HepG2 (cell line): ENCODE measurements around the gene MAMDC2. TPM values are rescaled to one million over a fixed set of nuclear protein-coding genes. Genes with fewer than 3 reads are reported as not detected.

Source experiments
- ATAC-seq: fragments of 200-7000 bp; cut with Tn5 transposase; 3 replicates; pipeline ENCODE4 v1.9.1; 2020; ENCODE audit warnings: mild to moderate bottlenecking, moderate library complexity
- BruUV-seq: library from RNA; stranded (reverse); fragments of 400-500 nt; replicated peaks from 2 replicates; lab custom pipeline; 2021; lab: Mats Ljungman, UMichigan
- CTCF ChIA-PET: fragments of 300-600 bp; formaldehyde crosslinking; extraction: SDS; loops from one replicate; lab custom pipeline; 2021; ENCODE audit warnings: low total read pairs, inconsistent platforms, low intra/inter-chr PET ratio; lab: Yijun Ruan, JAX
- POLR2A ChIA-PET: fragments of 350-600 bp; sonication (Branson Sonifier 250); formaldehyde crosslinking; loops from one replicate; lab custom pipeline; 2020; ENCODE audit warnings: antibody characterized with exemption, inconsistent platforms; lab: Yijun Ruan, JAX
- DNase-seq: peaks from one replicate; pipeline ENCODE4 v3.0.0-alpha.2; 2015; ENCODE audit warnings: low spot score
- FAIRE-seq: peaks from 3 replicates; lab custom pipeline; 2011; peaks lifted over from hg19 to GRCh38; lab: Jason Lieb, UNC
- H2AFZ ChIP-seq: one replicate; pipeline ENCODE4 v1.6.1; 2011; ENCODE audit warnings: low read length, inconsistent platforms
- H3K27ac ChIP-seq: fragments of 300-600 bp; 3 replicates; pipeline ENCODE4 v1.8.0; 2011; ENCODE audit warnings: mixed run types, mild to moderate bottlenecking, mixed read lengths, low read length, inconsistent platforms; ENCODE audit not compliant: insufficient read depth; ENCODE audit errors: extremely low read length
- H3K27me3 ChIP-seq, 2 experiments: fragments of 200-600 bp in 1 of 2; 2 replicates in 1 of 2; 3 replicates in 1 of 2; pipeline versions ENCODE4 v1.6.0 to v1.8.0; 2011; ENCODE audit warnings: low read length in 2 of 2, mild to moderate bottlenecking in 2 of 2, moderate library complexity in 2 of 2, inconsistent platforms in 1 of 2; ENCODE audit not compliant: insufficient read depth in 2 of 2, control insufficient read depth in 1 of 2
- H3K36me3 ChIP-seq, 2 experiments: fragments of 200-600 bp in 1 of 2; replicated peaks in 1 of 2; 2 replicates in 1 of 2; 3 replicates in 1 of 2; pipeline versions ENCODE4 v1.5.1 to v1.8.0; 2011; ENCODE audit warnings: low read length in 2 of 2, inconsistent platforms in 1 of 2; ENCODE audit not compliant: insufficient read depth in 2 of 2, control insufficient read depth in 1 of 2
- H3K4me1 ChIP-seq: 2 replicates; pipeline ENCODE4 v1.5.1; 2012; ENCODE audit warnings: low read length, inconsistent platforms; ENCODE audit not compliant: insufficient read depth
- H3K4me2 ChIP-seq: 2 replicates; pipeline ENCODE4 v1.6.0; 2011; ENCODE audit warnings: low read depth, low read length, inconsistent platforms
- H3K4me3 ChIP-seq, 3 experiments: fragments of 200-600 bp in 1 of 3; sonication (generic), shearing (Covaris generic) in 1 of 3; replicated peaks in 1 of 3; 2 replicates each; pipeline ENCODE4 v1.5.1; 2011 to 2016; ENCODE audit warnings: low read length in 3 of 3, inconsistent platforms in 2 of 3, low read depth in 2 of 3, mild to moderate bottlenecking in 2 of 3, control low read depth in 1 of 3, mixed read lengths in 1 of 3; ENCODE audit not compliant: insufficient read depth in 1 of 3
- H3K79me2 ChIP-seq: one replicate; pipeline ENCODE4 v1.6.1; 2011; ENCODE audit warnings: low read length, inconsistent platforms; ENCODE audit not compliant: insufficient read depth
- H3K9ac ChIP-seq: 2 replicates; pipeline ENCODE4 v1.6.0; 2011; ENCODE audit warnings: mild to moderate bottlenecking, low read depth, low read length, inconsistent platforms; ENCODE audit not compliant: insufficient read depth
- H3K9me3 ChIP-seq: 2 replicates; pipeline ENCODE4 v1.5.1; 2012; ENCODE audit warnings: mild to moderate bottlenecking, low read length
- H4K20me1 ChIP-seq: 2 replicates; pipeline ENCODE4 v1.6.0; 2011; ENCODE audit warnings: inconsistent platforms, mild to moderate bottlenecking, low read length, moderate library complexity; ENCODE audit not compliant: insufficient read depth
- NFKBIZ ChIP-seq: IDR thresholded peaks from 2 replicates; pipeline ENCODE4 v1.6.1; 2018; ENCODE audit warnings: missing genetic modification reagents, missing compliant biosample characterization
- SCMH1 ChIP-seq: sonication (generic); formaldehyde crosslinking; IDR thresholded peaks from 2 replicates; pipeline ENCODE4 v1.9.0; 2021; ENCODE audit warnings: missing genetic modification reagents, mild to moderate bottlenecking, borderline replicate concordance
- SRSF1 ChIP-seq: fragments of 200-400 bp; formaldehyde crosslinking; optimal IDR thresholded peaks from 2 replicates; pipeline ENCODE3; 2017; ENCODE audit warnings: mild to moderate bottlenecking, low read depth, low read length, moderate library complexity
- ZNF547 ChIP-seq: sonication (generic); formaldehyde crosslinking; IDR thresholded peaks from 2 replicates; pipeline ENCODE4 v1.5.1; 2020; ENCODE audit warnings: mild to moderate bottlenecking, missing genetic modification reagents
- ZNF562 ChIP-seq: sonication (generic); formaldehyde crosslinking; IDR thresholded peaks from 2 replicates; pipeline ENCODE4 v1.8.0; 2022; ENCODE audit warnings: missing genetic modification reagents, borderline replicate concordance
- ZNF816 ChIP-seq: sonication (generic); formaldehyde crosslinking; IDR thresholded peaks from 2 replicates; pipeline ENCODE4 v1.8.0; 2022; ENCODE audit warnings: missing genetic modification reagents, mild to moderate bottlenecking, borderline replicate concordance
- WGBS: methylation state at CpG from one replicate; pipeline ENCODE4 v1.1.6; 2017; ENCODE audit warnings: low lambda C conversion rate; 5-methylcytosine and 5-hydroxymethylcytosine counted together
- in situ Hi-C: cut with HindIII; loops from 2 replicates; pipeline ENCODE4 v1.10.0; 2017; ENCODE audit warnings: low pct_unique_long_range_greater_than_20kb; ENCODE audit not compliant: extremely low pct_ligation_motif_present
- intact Hi-C: fragments of 100-400 bp; cut with micrococcal nuclease; formaldehyde crosslinking; loops from one replicate; pipeline ENCODE4 v1.10.0; 2022; ENCODE audit not compliant: unreplicated experiment
- polyA plus RNA-seq, 8 experiments: library from polyadenylated mRNA; depleted of rRNA in 3 of 8; stranded (reverse) in 7 of 8; unstranded in 1 of 8; fragments of >200 nt; fragmentation: Illumina TruSeq in 4 of 8; extraction: Trizol in 4 of 8; gene quantifications; 2 replicates each; pipeline versions ENCODE4 v1.2.1 to v1.2.3, GENCODE V29; 2011 to 2016; ENCODE audit warnings: low read depth in 4 of 8, missing spikeins in 1 of 8, mixed read lengths in 1 of 8; ENCODE audit not compliant: insufficient read depth in 1 of 8
- total RNA-seq, 5 experiments: library from RNA; depleted of rRNA; stranded (reverse); fragments of >200 nt; fragmentation: Illumina TruSeq; extraction: Trizol; gene quantifications; 2 replicates each; pipeline ENCODE4 v1.2.3, GENCODE V29; 2016; ENCODE audit warnings: low read depth in 1 of 5
- TF ChIP-seq, protein P1 (sequence below): sonication (generic); formaldehyde crosslinking; IDR thresholded peaks from 2 replicates; pipeline ENCODE4 v1.5.1; 2020; ENCODE audit warnings: missing genetic modification reagents, mild to moderate bottlenecking, borderline replicate concordance
- TF ChIP-seq, protein P2 (sequence below): sonication (generic); formaldehyde crosslinking; IDR thresholded peaks from 2 replicates; pipeline ENCODE4 v1.4.0; 2020; ENCODE audit warnings: missing genetic modification reagents, borderline replicate concordance
- TF ChIP-seq, protein P3 (sequence below): sonication (generic); formaldehyde crosslinking; IDR thresholded peaks from 2 replicates; pipeline ENCODE4 v1.4.0; 2020; ENCODE audit warnings: mild to moderate bottlenecking, missing genetic modification reagents

Gene MAMDC2
- total and polyA plus RNA-seq, 2 of the 13 experiments (the other 11 are each of a cell fraction or from before 2014, with no cell fraction given), result not detected

- H3K27me3 ChIP-seq, result peaks cover 0 to 1% of the 10 kb centered on the region in 2 experiments; a peak in 1 of 5 replicates
- in situ Hi-C loops, result no loop called here
- ChIA-PET CTCF (no interaction called here), POLR2A (no interaction called here)
- no peaks in the 10 kb centered on the region for H3K4me1 ChIP-seq
- H3K79me2 ChIP-seq, result no peaks in the 10 kb centered on the region
- WGBS, result 5% methylated on average over 2 of the region's 2 CpGs
- BruUV-seq, result no TSS peak
- DNase-seq (no peak), FAIRE-seq (no peak), ATAC-seq (no peak)
- no peak overlapping the region for H3K4me2 ChIP-seq
- H3K4me3 ChIP-seq, result no peak overlapping the region
- intact Hi-C loops, result no loop called here
- no peaks in the 10 kb centered on the region for H4K20me1 ChIP-seq
- H3K9me3 ChIP-seq, result no peaks in the 10 kb centered on the region
- H3K9ac ChIP-seq, result no peak overlapping the region
- H3K36me3 ChIP-seq, result no peaks in the 10 kb centered on the region
- no peak overlapping the region for H3K27ac ChIP-seq
- TF ChIP-seq ZNF547 (CRISPR knock-in tag) (no peak), ZNF562 (no peak)
- no peak overlapping the region for H2AFZ ChIP-seq
Measured at GRCh38 chr9:70003901-70004714, 39.5 kb upstream of the MAMDC2 start.

DNA sequence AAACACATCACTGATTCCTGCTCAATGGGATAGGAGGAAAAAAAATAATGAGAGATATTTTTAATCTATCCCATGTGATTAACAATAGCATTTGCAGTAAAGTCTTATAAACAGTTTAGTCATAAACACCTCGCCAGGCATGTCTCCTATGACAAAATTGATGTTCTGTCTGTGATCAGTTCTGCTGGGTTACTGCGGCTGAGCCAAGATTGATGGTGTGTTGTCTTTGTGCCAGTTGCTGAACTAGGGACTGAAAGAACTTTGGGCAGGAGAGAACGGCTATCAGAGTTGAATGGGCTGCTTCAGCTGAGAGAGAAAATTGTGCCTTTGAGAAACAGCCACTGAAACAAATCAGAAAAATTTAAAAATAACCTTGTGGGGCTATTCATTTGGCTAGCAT is 37.3 kb upstream of the MAMDC2 start:
- Histone ChIP-seq H3K9ac (no peak overlapping the region), H3K4me1 (peaks cover 7% of the 10 kb centered on the region), H4K20me1 (no peaks in the 10 kb centered on the region), H3K4me3 (no peak overlapping the region), H2AFZ (no peak overlapping the region), H3K79me2 (no peaks in the 10 kb centered on the region), H3K36me3 (no peaks in the 10 kb centered on the region), H3K9me3 (no peaks in the 10 kb centered on the region), H3K27me3 (peaks cover 0 to 1% of the 10 kb centered on the region in 2 experiments; a peak in 1 of 5 replicates), H3K4me2 (no peak overlapping the region), H3K27ac (no peak overlapping the region)
- intact Hi-C loops, result no loop called here
- ChIA-PET CTCF (no interaction called here), POLR2A (no interaction called here)
- WGBS, result 20% methylated on average over 3 of the region's 3 CpGs
- ATAC-seq (no peak), DNase-seq (no peak), FAIRE-seq (no peak)
- TF ChIP-seq, protein P1, sequence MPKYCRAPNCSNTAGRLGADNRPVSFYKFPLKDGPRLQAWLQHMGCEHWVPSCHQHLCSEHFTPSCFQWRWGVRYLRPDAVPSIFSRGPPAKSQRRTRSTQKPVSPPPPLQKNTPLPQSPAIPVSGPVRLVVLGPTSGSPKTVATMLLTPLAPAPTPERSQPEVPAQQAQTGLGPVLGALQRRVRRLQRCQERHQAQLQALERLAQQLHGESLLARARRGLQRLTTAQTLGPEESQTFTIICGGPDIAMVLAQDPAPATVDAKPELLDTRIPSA (CRISPR knock-in tag), result no peak
- TF ChIP-seq SRSF1, result no peak
- no peak for TF ChIP-seq SCMH1 (CRISPR knock-in tag)
- TF ChIP-seq, protein P2, sequence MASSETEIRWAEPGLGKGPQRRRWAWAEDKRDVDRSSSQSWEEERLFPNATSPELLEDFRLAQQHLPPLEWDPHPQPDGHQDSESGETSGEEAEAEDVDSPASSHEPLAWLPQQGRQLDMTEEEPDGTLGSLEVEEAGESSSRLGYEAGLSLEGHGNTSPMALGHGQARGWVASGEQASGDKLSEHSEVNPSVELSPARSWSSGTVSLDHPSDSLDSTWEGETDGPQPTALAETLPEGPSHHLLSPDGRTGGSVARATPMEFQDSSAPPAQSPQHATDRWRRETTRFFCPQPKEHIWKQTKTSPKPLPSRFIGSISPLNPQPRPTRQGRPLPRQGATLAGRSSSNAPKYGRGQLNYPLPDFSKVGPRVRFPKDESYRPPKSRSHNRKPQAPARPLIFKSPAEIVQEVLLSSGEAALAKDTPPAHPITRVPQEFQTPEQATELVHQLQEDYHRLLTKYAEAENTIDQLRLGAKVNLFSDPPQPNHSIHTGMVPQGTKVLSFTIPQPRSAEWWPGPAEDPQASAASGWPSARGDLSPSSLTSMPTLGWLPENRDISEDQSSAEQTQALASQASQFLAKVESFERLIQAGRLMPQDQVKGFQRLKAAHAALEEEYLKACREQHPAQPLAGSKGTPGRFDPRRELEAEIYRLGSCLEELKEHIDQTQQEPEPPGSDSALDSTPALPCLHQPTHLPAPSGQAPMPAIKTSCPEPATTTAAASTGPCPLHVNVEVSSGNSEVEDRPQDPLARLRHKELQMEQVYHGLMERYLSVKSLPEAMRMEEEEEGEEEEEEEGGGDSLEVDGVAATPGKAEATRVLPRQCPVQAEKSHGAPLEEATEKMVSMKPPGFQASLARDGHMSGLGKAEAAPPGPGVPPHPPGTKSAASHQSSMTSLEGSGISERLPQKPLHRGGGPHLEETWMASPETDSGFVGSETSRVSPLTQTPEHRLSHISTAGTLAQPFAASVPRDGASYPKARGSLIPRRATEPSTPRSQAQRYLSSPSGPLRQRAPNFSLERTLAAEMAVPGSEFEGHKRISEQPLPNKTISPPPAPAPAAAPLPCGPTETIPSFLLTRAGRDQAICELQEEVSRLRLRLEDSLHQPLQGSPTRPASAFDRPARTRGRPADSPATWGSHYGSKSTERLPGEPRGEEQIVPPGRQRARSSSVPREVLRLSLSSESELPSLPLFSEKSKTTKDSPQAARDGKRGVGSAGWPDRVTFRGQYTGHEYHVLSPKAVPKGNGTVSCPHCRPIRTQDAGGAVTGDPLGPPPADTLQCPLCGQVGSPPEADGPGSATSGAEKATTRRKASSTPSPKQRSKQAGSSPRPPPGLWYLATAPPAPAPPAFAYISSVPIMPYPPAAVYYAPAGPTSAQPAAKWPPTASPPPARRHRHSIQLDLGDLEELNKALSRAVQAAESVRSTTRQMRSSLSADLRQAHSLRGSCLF (CRISPR knock-in tag), result no peak
- no peak for TF ChIP-seq ZNF816 (CRISPR knock-in tag)
- no peak for TF ChIP-seq NFKBIZ (CRISPR knock-in tag)
- TF ChIP-seq, protein P3, sequence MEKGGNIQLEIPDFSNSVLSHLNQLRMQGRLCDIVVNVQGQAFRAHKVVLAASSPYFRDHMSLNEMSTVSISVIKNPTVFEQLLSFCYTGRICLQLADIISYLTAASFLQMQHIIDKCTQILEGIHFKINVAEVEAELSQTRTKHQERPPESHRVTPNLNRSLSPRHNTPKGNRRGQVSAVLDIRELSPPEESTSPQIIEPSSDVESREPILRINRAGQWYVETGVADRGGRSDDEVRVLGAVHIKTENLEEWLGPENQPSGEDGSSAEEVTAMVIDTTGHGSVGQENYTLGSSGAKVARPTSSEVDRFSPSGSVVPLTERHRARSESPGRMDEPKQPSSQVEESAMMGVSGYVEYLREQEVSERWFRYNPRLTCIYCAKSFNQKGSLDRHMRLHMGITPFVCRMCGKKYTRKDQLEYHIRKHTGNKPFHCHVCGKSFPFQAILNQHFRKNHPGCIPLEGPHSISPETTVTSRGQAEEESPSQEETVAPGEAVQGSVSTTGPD (CRISPR knock-in tag), result no peak
- no TSS peak for BruUV-seq
- in situ Hi-C loops, result no loop called here
